ENCODE data around the gene AGRN. TPM values are rescaled to one million over a fixed set of nuclear protein-coding genes. Genes with fewer than 3 reads are reported as not detected.

AGRN gene
- total RNA-seq, 1 donor from 2014 or later: 34.1 TPM

DNA sequence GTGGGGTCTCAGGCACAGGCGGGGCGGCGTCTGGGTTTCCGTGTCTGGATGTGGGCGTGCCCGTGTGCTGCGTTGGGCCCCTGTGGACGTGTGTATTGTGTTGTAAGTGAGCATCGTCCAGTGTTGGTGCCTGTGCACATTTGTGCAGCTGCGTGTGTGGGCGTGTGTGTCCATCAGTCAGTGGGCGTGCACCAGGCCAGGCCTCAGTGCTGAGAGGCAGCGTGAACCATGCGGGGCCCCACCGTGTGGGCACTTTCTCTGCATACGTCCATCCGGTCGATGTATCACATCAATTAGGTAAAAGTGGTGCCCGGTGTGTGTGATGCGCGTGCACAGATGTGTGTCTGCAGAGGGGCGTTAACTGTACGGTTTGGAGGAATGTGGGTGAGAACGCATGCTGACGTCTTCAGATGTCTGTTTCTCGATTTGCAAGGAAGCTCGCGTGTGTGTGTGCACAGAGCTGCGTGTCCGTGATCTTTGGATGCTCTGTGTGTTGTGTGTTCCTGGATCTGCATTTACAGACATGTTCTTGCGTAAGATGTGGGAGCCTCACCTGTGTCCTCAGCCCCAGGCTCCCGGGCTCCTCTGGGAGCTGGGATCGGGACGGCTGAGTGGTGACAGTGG lies 24.6 kb downstream of the AGRN start:
- Histone ChIP-seq H3K27ac (no peak overlapping the region), H3K79me2 (ENCODE audit: low read depth) (no peaks in the 10 kb centered on the region), H2AFZ (replicated peaks) (no peak overlapping the region), H3K4me1 (peaks cover 10% of the 10 kb centered on the region), H3K4me2 (no peak overlapping the region), H3K9me3 (ENCODE audit: low read depth) (no peaks in the 10 kb centered on the region), H3K4me3 (no peak overlapping the region), H3K9ac (no peak overlapping the region), H3K36me3 (no peaks in the 10 kb centered on the region), H4K20me1 (ENCODE audit: low read depth) (peaks cover 44% of the 10 kb centered on the region), H3K27me3 (peaks cover 11% of the 10 kb centered on the region), H3F3A (ENCODE audit: low read depth) (peaks cover 11% of the 10 kb centered on the region)
- TF ChIP-seq CTCF (IDR thresholded peaks at IDR 0.05): no peak
- no peak for TF ChIP-seq EZH2 (IDR thresholded peaks at IDR 0.05)
- TF ChIP-seq EZH2phosphoT487 (IDR thresholded peaks at IDR 0.05): no peak
- Mint-ChIP-seq H3K27me3 (ENCODE audit: insufficient read depth, low read depth) (peaks cover 8% of the 10 kb centered on the region), H3K4me3 (no peak overlapping the region), H3K4me1 (peaks cover 3% of the 10 kb centered on the region), H3K9me3 (no peaks in the 10 kb centered on the region), H3K27ac (no peak overlapping the region), H3K36me3 (peaks cover 10% of the 10 kb centered on the region)
- DNase-seq (ENCODE audit: low spot score): no peak

DNA sequence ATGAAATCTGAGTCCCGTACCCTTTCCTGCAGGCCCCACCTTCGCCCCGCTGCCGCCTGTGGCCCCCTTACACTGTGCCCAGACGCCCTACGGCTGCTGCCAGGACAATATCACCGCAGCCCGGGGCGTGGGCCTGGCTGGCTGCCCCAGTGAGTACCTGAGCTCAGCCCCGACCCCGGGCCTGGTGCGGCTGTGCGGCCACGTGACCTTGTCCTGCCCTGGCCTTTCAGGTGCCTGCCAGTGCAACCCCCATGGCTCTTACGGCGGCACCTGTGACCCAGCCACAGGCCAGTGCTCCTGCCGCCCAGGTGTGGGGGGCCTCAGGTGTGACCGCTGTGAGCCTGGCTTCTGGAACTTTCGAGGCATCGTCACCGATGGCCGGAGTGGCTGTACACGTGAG lies 25.2 kb downstream of the AGRN start:
- H3K9me3 Mint-ChIP-seq: no peaks in the 10 kb centered on the region
- TF ChIP-seq CTCF (IDR thresholded peaks at IDR 0.05) (no peak), EZH2phosphoT487 (IDR thresholded peaks at IDR 0.05) (no peak), EZH2 (IDR thresholded peaks at IDR 0.05) (no peak)
- Histone ChIP-seq H3K9ac (no peak overlapping the region), H3K4me1 (peaks cover 4% of the 10 kb centered on the region), H3K27ac (no peak overlapping the region), H3K9me3 (ENCODE audit: low read depth) (no peaks in the 10 kb centered on the region), H3K36me3 (no peaks in the 10 kb centered on the region), H3K27me3 (peaks cover 5% of the 10 kb centered on the region), H3F3A (ENCODE audit: low read depth) (peaks cover 8% of the 10 kb centered on the region), H3K79me2 (ENCODE audit: low read depth) (no peaks in the 10 kb centered on the region), H3K4me3 (no peak overlapping the region), H4K20me1 (ENCODE audit: low read depth) (peaks cover 38% of the 10 kb centered on the region), H3K4me2 (no peak overlapping the region), H2AFZ (replicated peaks) (no peak overlapping the region)
- no peak overlapping the region for H3K4me3 Mint-ChIP-seq
- H3K4me1 Mint-ChIP-seq: no peaks in the 10 kb centered on the region
- H3K36me3 Mint-ChIP-seq: peaks cover 10% of the 10 kb centered on the region
- peaks cover 3% of the 10 kb centered on the region for H3K27me3 Mint-ChIP-seq (ENCODE audit: insufficient read depth, low read depth)
- no peak overlapping the region for H3K27ac Mint-ChIP-seq
- DNase-seq (ENCODE audit: low spot score): no peak

DNA sequence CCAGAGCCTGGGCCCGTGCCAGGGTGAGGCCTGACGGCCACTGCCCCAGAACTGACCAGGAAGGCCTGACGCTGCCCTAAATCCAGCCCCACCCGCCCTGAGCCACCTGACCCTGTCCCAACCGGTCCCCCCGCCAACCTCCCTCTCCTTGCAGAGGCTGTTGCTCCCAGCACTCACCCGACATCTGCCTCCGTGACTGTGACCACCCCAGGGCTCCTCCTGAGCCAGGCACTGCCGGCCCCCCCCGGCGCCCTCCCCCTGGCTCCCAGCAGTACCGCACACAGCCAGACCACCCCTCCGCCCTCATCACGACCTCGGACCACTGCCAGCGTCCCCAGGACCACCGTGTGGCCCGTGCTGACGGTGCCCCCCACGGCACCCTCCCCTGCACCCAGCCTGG lies 26.3 kb downstream of the AGRN start:
- no peak overlapping the region for H3K27ac ChIP-seq
- peaks cover 12% of the 10 kb centered on the region for H3K36me3 Mint-ChIP-seq
- no peaks in the 10 kb centered on the region for H3K4me1 ChIP-seq
- no peak for TF ChIP-seq EZH2phosphoT487 (IDR thresholded peaks at IDR 0.05)
- no peak for TF ChIP-seq CTCF (IDR thresholded peaks at IDR 0.05)
- TF ChIP-seq EZH2 (IDR thresholded peaks at IDR 0.05): no peak
- no peak overlapping the region for H3K4me2 ChIP-seq
- no peaks in the 10 kb centered on the region for H3K9me3 ChIP-seq (ENCODE audit: low read depth)
- H3K4me3 Mint-ChIP-seq: no peak overlapping the region
- H3K27me3 Mint-ChIP-seq (ENCODE audit: insufficient read depth, low read depth): peaks cover 2% of the 10 kb centered on the region
- no peak for DNase-seq (ENCODE audit: low spot score)
- H3K79me2 ChIP-seq (ENCODE audit: low read depth): no peaks in the 10 kb centered on the region
- no peak overlapping the region for H2AFZ ChIP-seq (replicated peaks)
- H3K36me3 ChIP-seq: no peaks in the 10 kb centered on the region
- H3K27me3 ChIP-seq: no peaks in the 10 kb centered on the region
- no peak overlapping the region for H3K27ac Mint-ChIP-seq
- peaks cover 30% of the 10 kb centered on the region for H4K20me1 ChIP-seq (ENCODE audit: low read depth)
- no peaks in the 10 kb centered on the region for H3K4me1 Mint-ChIP-seq
- no peaks in the 10 kb centered on the region for H3K9me3 Mint-ChIP-seq
- H3F3A ChIP-seq (ENCODE audit: low read depth): peaks cover 3% of the 10 kb centered on the region
- H3K4me3 ChIP-seq: no peak overlapping the region
- no peak overlapping the region for H3K9ac ChIP-seq
